VCaP (cell line): ENCODE results near the gene TUBA4A.

Experiments
- H3K27ac ChIP-seq: fragments of 450-650 bp; 2 replicates; pipeline ENCODE4 v1.5.1; 2017
- TF ChIP-seq, protein P1 (sequence below): fragments of 450-650 bp; conservative IDR thresholded peaks from 2 replicates; pipeline ENCODE4 v1.5.1; 2017; ENCODE audit warnings: mild to moderate bottlenecking, moderate library complexity

Gene TUBA4A

DNA sequence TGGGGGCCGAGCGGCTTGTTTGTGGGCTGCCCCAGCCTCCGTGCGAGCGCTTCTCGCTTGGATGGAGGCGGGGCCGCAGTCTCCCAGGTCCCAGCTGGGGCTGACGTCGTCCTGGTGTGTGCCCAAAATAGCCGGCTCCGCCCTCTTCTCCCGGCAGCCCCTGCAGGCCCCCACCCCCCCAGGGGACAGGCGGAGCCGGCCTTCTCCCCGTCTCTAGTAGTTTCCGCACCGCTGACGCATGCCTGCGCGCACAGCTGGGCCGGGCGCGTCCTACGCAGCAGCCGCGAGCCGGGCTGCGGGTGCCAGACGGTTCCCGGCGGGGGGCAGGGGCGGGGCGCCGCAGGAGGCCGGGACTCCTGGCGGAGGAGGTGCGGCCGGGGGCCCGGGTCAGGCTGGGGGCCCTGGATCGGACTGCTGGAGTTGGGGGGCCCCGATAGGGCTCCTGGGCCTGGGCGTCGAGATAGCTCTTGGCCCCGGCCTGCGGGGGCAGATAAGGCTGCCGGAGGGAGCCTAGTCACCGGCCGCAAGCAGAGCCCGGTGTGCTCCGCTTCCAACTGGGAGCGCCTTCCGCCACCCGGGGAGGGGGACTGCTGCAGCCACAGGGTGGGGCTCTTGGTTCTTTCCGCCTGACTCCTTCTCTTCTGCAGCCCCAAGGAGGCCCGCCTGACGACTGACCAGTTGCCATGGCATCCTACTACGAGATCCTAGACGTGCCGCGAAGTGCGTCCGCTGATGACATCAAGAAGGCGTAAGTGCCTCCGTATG, 25.6 kb upstream of the TUBA4A start, which contains the start of gene DNAJB2:
TSS of gene DNAJB2 (plus strand) at position 216 of the 765 bp plus-strand sequence. CDS start at position 684, 468 bp downstream.
- TF ChIP-seq, protein P1, sequence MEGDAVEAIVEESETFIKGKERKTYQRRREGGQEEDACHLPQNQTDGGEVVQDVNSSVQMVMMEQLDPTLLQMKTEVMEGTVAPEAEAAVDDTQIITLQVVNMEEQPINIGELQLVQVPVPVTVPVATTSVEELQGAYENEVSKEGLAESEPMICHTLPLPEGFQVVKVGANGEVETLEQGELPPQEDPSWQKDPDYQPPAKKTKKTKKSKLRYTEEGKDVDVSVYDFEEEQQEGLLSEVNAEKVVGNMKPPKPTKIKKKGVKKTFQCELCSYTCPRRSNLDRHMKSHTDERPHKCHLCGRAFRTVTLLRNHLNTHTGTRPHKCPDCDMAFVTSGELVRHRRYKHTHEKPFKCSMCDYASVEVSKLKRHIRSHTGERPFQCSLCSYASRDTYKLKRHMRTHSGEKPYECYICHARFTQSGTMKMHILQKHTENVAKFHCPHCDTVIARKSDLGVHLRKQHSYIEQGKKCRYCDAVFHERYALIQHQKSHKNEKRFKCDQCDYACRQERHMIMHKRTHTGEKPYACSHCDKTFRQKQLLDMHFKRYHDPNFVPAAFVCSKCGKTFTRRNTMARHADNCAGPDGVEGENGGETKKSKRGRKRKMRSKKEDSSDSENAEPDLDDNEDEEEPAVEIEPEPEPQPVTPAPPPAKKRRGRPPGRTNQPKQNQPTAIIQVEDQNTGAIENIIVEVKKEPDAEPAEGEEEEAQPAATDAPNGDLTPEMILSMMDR = 0 out of 2 replicates have a peak, but pooled peaks have one; percentile 9
- H3K27ac ChIP-seq = peak within 1 kb of the TSS; percentile 87

DNA sequence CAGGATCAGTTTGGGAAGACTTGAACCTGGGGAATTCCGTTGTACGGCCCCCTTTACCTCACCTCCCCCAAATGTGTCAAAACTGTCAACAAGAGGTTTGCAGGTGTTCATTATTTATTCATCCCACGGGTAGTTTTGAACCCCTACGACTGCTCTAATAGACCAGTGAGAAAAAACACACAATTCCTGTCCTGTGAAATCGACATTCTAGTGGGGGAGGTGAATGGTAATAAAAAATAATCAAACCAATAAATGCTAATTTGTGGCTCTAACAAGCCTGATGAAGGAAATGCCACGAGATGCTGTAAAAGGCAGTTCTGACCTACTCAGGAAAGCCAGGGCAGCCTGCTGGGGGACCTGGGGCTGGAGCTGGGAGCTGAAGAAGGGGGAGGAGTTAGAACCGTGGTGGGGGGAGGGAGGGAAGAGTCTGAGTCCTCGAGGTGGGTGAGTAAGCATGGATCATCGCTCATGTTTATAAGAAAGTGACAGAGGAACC, 25.0 kb upstream of the TUBA4A start:
- peak overlapping the region; percentile 87 for H3K27ac ChIP-seq
- TF ChIP-seq, protein P1 = no peak

DNA sequence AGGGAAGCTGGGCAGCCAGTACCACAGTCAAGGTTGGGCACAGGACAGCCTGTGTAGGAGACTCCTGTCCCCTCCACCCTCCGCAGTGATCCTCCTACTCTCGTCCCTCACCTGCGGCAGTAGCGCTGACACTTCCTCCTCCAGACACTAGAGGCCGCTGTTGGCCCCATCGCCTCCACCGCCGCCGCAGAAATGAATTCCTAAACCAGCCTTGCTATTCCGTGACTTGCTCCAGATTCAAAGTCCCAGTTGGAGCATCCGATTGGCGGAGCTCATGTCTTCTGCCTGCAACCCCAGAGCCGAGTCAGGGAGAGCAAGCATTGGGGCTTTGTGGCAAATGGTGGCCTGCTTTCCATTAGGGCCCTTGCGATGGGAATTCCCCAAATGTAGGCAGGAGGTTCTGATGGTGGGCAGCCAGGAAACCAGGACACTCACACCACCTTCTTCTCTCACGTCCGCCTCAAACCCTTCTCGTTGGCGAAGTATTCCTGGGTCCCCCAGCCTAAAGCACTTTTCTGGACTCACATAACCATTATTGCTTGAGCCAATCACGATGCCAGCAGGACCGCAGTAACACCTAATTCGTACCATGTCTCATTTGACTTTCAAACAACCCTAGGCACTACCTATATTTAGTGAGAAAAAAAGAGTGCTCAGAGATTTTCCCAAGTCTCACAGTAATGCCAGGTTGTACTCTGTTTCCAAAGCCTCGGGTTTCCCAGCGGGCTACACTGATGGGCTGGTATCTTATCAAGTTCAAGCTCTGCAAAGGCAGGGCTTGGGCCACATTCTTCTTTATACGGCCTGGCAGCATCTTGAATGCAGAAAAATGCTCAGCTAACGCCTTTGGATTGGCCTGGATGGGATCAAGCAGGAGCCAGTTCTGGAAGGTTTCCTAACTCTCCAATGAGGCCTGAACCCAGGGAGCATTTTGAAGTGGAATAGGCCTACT, 24.3 kb upstream of the TUBA4A start:
- TF ChIP-seq, protein P1 = peak; percentile 98
- H3K27ac ChIP-seq = peak overlapping the region; percentile 87

DNA sequence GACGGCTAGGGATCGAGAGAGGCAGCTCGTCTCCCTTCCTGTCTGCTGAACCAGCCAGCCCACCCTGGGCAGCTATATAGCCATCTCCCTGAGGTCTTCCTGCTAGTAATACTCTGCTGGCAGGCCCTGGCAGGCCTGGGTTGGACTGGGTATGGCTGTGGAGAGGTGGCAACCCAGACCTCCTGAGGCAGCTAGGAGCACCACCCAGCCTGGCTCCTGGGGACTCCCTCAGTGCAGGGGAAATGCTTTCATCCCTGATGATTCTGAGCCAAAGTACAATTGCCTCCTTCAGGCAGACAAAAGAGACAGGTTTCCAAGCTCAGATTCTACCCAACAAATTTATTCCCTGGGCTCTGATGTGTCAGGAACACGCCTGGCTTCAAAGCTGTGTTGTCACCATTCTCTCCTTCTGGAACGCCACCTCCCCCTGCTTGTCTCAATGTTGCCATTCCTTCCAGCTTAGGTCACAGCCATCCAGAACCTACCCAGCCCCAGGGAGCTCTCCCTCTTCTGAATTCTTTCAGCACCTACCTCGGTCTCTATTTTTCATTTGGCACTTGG, 20.7 kb upstream of the TUBA4A start:
- TF ChIP-seq, protein P1 = no peak
- H3K27ac ChIP-seq = no peak overlapping the region

DNA sequence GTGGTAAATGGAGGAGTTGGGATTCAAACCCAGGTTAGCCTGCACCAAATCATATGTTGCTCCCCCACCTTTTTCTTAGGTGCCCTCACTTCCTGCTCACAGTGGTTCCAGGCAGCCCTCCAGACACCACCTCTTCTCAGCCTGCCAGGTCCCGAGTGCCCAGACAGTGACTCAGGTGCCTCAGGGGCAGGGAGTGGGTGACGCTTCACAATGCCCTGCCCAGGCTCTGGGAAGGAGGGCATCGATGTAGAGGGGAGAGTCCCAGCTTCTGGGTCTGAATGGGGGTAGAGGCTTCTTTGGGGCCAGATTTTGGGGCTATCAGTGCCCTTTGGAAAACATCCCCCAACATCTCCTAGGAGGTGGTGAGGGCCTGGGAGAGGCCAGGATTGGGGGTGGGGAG, 20.2 kb upstream of the TUBA4A start:
- TF ChIP-seq, protein P1 = no peak
- H3K27ac ChIP-seq = no peak overlapping the region

DNA sequence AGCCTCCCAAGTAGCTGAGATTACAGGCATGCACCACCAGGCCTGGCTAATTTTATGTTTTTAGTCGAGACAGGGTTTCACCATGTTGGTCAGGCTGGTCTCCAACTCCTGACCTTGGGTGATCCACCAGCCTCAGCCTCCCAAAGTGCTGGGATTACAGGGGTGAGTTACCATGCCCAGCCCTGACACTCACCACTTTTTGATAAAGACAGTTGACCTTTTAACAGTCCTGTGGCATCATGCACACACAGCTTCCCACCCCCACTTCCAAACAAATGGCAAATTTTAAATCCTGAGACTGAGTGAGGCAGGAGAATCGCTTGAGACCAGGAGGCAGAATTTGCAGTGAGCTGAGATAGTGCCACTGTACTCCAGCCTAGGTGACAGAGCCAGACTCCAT, 19.3 kb upstream of the TUBA4A start:
- H3K27ac ChIP-seq = no peak overlapping the region
- TF ChIP-seq, protein P1 = no peak

DNA sequence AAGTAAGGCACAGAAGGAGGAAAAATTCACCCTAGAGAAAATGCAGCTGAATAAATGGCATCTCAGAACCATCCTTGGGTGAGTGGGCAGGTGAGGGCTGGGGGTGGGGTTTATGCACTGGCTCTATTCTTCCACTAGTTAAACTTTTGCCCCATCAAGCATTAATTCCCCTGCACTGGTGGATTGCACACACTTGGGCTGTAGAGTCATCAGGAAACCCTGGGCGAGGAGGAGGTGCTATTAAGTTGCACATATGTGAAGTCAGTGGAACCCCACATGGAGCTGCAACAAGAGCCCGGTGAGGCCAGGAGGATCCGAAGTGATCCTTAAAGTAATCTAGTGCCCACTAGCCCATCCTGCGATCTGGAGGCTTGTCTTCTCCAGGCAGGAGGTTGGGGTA, 18.6 kb upstream of the TUBA4A start:
- H3K27ac ChIP-seq = no peak overlapping the region

More for the DNA sequence above, 18.6 kb upstream of the TUBA4A start:
- TF ChIP-seq, protein P1 = no peak
